ENCODE data around the gene ADAM22. TPM values are rescaled to one million over a fixed set of nuclear protein-coding genes. Genes with fewer than 3 reads are reported as not detected.

Gene ADAM22
- total and polyA plus RNA-seq, 10 of the 15 experiments (the other 5 are each of a cell fraction or from before 2014, with no cell fraction given) = 1.4 to 24.5 (median 7.6) TPM

GRCh38 chr7:88202278-88202677, 268.2 kb downstream of the ADAM22 start:
- Histone ChIP-seq H3K27me3 (replicated peaks in 1 of 2; ENCODE audit: control insufficient read depth in 2 of 2, insufficient read depth in 2 of 2, low read length in 1 of 2) (no peaks in the 10 kb centered on the region), H2AFZ (ENCODE audit: control insufficient read depth, low read depth, low read length) (no peak overlapping the region), H4K20me1 (ENCODE audit: control insufficient read depth, insufficient read depth) (no peaks in the 10 kb centered on the region), H3K9me3 (replicated peaks; ENCODE audit: control insufficient read depth, insufficient read depth, low read length) (no peaks in the 10 kb centered on the region; the same call in 2 of the 3 replicates), H3K79me2 (ENCODE audit: control insufficient read depth, insufficient read depth, low read length) (no peaks in the 10 kb centered on the region), H3K4me2 (ENCODE audit: control insufficient read depth, insufficient read depth) (no peak overlapping the region), H3K9ac (ENCODE audit: control insufficient read depth, insufficient read depth, low read length) (no peak overlapping the region), H3K27ac (ENCODE audit: control insufficient read depth, insufficient read depth) (no peak overlapping the region), H3K36me3 (ENCODE audit: control insufficient read depth in 2 of 2, insufficient read depth in 2 of 2, low read length in 1 of 2) (peaks cover 3 to 34% of the 10 kb centered on the region in 2 experiments), H3K4me3 (no peak overlapping the region), H3K4me1 (ENCODE audit: control insufficient read depth, insufficient read depth, low read length) (peaks cover 3% of the 10 kb centered on the region; the same call in 1 of the 2 replicates)
- FAIRE-seq (no peak), DNase-seq (ENCODE audit: low read depth, low spot score) (no peak), ATAC-seq (peak; percentile 76)
- intact Hi-C loops (cut with micrococcal nuclease; ENCODE audit: unreplicated experiment) (loop anchor here (1.0 kb wide), 1 partner anchor 16 kb away; no protein-coding TSS in a partner anchor), in situ Hi-C loops (cut with MboI) (no loop called here)
- 35% methylated on average over 5 of the region's 5 CpGs for WGBS (ENCODE audit: insufficient coverage, insufficient replicate concordance, low lambda C conversion rate, missing lambda C conversion rate)
- POLR2A ChIA-PET = interaction anchor here (0.6 to 2.3 kb wide), 8 partner anchors 9 to 71 kb away, joined by 3 to 11 read pairs (median 6); no protein-coding TSS in a partner anchor
- BruUV-seq (replicated peaks) = no TSS peak
- CTCF ChIA-PET = interaction anchor here (0.7 to 3.4 kb wide), 9 partner anchors 10 to 267 kb away, joined by 3 to 26 read pairs (median 10); no protein-coding TSS in a partner anchor
- RAD21 ChIA-PET (ENCODE audit: unreplicated experiment) = interaction anchor here (0.7 to 3.8 kb wide), 8 partner anchors 10 to 130 kb away, joined by 3 to 52 read pairs (median 4); partner anchors contain the start of gene SRI
- SMC1A ChIA-PET (ENCODE audit: uncharacterized antibody, unreplicated experiment) = interaction anchor here (0.5 to 4.5 kb wide), 13 partner anchors 10 to 330 kb away, joined by 3 to 78 read pairs (median 4); no protein-coding TSS in a partner anchor
- TF ChIP-seq NR2F1 (conservative IDR thresholded peaks at IDR 0.05) (peak; percentile 59), TARDBP (IDR thresholded peaks at IDR 0.05; ENCODE audit: borderline replicate concordance) (no peak), GABPA (IDR thresholded peaks at IDR 0.05; ENCODE audit: low read depth) (no peak), ZNF24 (IDR thresholded peaks at IDR 0.05) (no peak), CREM (IDR thresholded peaks at IDR 0.05; ENCODE audit: low read depth) (no peak), TCF3 (IDR thresholded peaks at IDR 0.05; ENCODE audit: borderline replicate concordance, insufficient read depth, low read depth, low read length) (no peak), SMAD5 (IDR thresholded peaks at IDR 0.05; ENCODE audit: low read depth) (no peak), ELK1 (IDR thresholded peaks at IDR 0.05; ENCODE audit: low read depth, low read length) (no peak), SIX5 (IDR thresholded peaks at IDR 0.05; ENCODE audit: low read depth, low read length, severe bottlenecking) (no peak), NR2C2 (IDR thresholded peaks at IDR 0.05; ENCODE audit: borderline replicate concordance, control insufficient read depth, insufficient read length, low read depth) (no peak), IRF4 (IDR thresholded peaks at IDR 0.05; ENCODE audit: low read depth, low read length) (no peak), NFIC (IDR thresholded peaks at IDR 0.05; ENCODE audit: low read depth, low read length) (no peak), TCF12 (IDR thresholded peaks at IDR 0.05; ENCODE audit: low read depth, low read length) (no peak), STAT1 (conservative IDR thresholded peaks at IDR 0.05) (no peak), YY1 (IDR thresholded peaks at IDR 0.05; ENCODE audit: low read depth, low read length) (no peak), RELA (IDR thresholded peaks at IDR 0.05; ENCODE audit: borderline replicate concordance, partially characterized antibody) (no peak), TCF7 (IDR thresholded peaks at IDR 0.05; ENCODE audit: borderline replicate concordance) (no peak), E2F4 (IDR thresholded peaks at IDR 0.05; ENCODE audit: low read depth, low read length) (no peak), ATF3 (IDR thresholded peaks at IDR 0.05; ENCODE audit: borderline replicate concordance, extremely low read depth, low read depth, low read length) (no peak)
- TF ChIP-seq, protein P1, sequence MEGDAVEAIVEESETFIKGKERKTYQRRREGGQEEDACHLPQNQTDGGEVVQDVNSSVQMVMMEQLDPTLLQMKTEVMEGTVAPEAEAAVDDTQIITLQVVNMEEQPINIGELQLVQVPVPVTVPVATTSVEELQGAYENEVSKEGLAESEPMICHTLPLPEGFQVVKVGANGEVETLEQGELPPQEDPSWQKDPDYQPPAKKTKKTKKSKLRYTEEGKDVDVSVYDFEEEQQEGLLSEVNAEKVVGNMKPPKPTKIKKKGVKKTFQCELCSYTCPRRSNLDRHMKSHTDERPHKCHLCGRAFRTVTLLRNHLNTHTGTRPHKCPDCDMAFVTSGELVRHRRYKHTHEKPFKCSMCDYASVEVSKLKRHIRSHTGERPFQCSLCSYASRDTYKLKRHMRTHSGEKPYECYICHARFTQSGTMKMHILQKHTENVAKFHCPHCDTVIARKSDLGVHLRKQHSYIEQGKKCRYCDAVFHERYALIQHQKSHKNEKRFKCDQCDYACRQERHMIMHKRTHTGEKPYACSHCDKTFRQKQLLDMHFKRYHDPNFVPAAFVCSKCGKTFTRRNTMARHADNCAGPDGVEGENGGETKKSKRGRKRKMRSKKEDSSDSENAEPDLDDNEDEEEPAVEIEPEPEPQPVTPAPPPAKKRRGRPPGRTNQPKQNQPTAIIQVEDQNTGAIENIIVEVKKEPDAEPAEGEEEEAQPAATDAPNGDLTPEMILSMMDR (IDR thresholded peaks at IDR 0.05 in 2 of 3, conservative IDR thresholded peaks at IDR 0.05 in 1 of 3; ENCODE audit: control insufficient read depth in 2 of 3, extremely low read depth in 1 of 3, insufficient read depth in 1 of 3, low read depth in 3 of 3, low read length in 3 of 3) = no peak

Measured in GM12878 (cell line).